Stimulated activated CD8-positive, alpha-beta memory T cell treated with anti-CD3 and anti-CD28 coated beads, Interleukin-12 subunit alpha, Interleukin-12 subunit beta, amount 100 ng/mL, for 24 hours (primary cell): ENCODE measurements around the gene SLC5A1.
"Not testable (repeated sequence)": the region's sequence is repeated elsewhere in the genome, so short reads cannot be mapped to it uniquely, and the experiment has no call there.

Experiments
- DNase-seq: peaks from one replicate; pipeline ENCODE4 v3.0.0-alpha.2; 2020; ENCODE audit errors: extremely low read depth

Gene SLC5A1

GRCh38 chr22:32144496-32145274 lies 101.6 kb downstream of the SLC5A1 start:
- DNase-seq = no peak

- DNase-seq = not testable (repeated sequence)
Observed at GRCh38 chr22:32147128-32147527, 104.1 kb downstream of the SLC5A1 start.

GRCh38 chr22:32148372-32148771 lies 105.3 kb downstream of the SLC5A1 start:
- not testable (repeated sequence) for DNase-seq

- DNase-seq = not testable (repeated sequence)
Observed at GRCh38 chr22:32150647-32151046, 107.6 kb downstream of the SLC5A1 start.

- not testable (repeated sequence) for DNase-seq
Observed at GRCh38 chr22:32151641-32152040, 108.6 kb downstream of the SLC5A1 start.

- not testable (repeated sequence) for DNase-seq
Observed at GRCh38 chr22:32154727-32155126, 111.7 kb downstream of the SLC5A1 start.

GRCh38 chr22:32157632-32158031 lies 114.6 kb downstream of the SLC5A1 start:
- DNase-seq = not testable (repeated sequence)

GRCh38 chr22:32158712-32159533 lies 115.9 kb downstream of the SLC5A1 start, which contains the start of gene C22orf42:
C22orf42 (minus strand) TSS chr22:32159303; CDS start chr22:32159215, 88 bp downstream.
- no peak for DNase-seq

GRCh38 chr22:32160411-32160810 lies 117.3 kb downstream of the SLC5A1 start:
- not testable (repeated sequence) for DNase-seq
